ENCODE results near the gene KAT5.
"Not testable (repeated sequence)": the region's sequence is repeated elsewhere in the genome, so short reads cannot be mapped to it uniquely, and the experiment has no call there.

The KAT5 gene

GRCh38 chr11:65741185-65741584, 29.1 kb downstream of the KAT5 start:
- in situ Hi-C loops (cut with HindIII; ENCODE audit: low pct_ligation_motif_present, low sequenced_read_pairs): no loop called here
- no peak overlapping the region for H3K4me3 ChIP-seq (ENCODE audit: low read depth, low read length)
- no peak overlapping the region for H3K27ac ChIP-seq
- DNase-seq: no peak
- H3K36me3 ChIP-seq (replicated peaks): no peaks in the 10 kb centered on the region
- TF ChIP-seq CTCF (IDR thresholded peaks at IDR 0.05; ENCODE audit: low read depth, low read length, missing control alignments): no peak
- no peaks in the 10 kb centered on the region for H3K27me3 ChIP-seq (replicated peaks)

- H3K27ac ChIP-seq: no peak overlapping the region
- no peaks in the 10 kb centered on the region for H3K27me3 ChIP-seq (replicated peaks)
- DNase-seq: no peak
- no peak for TF ChIP-seq CTCF (IDR thresholded peaks at IDR 0.05; ENCODE audit: low read depth, low read length, missing control alignments)
- in situ Hi-C loops (cut with HindIII; ENCODE audit: low pct_ligation_motif_present, low sequenced_read_pairs): no loop called here
- H3K4me3 ChIP-seq (ENCODE audit: low read depth, low read length): no peak overlapping the region
- no peaks in the 10 kb centered on the region for H3K36me3 ChIP-seq (replicated peaks)
These were observed 30.3 kb downstream of the KAT5 start for GRCh38 chr11:65742353-65742752.

- Histone ChIP-seq H3K36me3 (replicated peaks) (no peaks in the 10 kb centered on the region), H3K4me3 (ENCODE audit: low read depth, low read length) (no peak overlapping the region), H3K27me3 (replicated peaks) (peaks cover 2% of the 10 kb centered on the region), H3K27ac (no peak overlapping the region)
- no peak for DNase-seq
- in situ Hi-C loops (cut with HindIII; ENCODE audit: low pct_ligation_motif_present, low sequenced_read_pairs): no loop called here
- TF ChIP-seq CTCF (IDR thresholded peaks at IDR 0.05; ENCODE audit: low read depth, low read length, missing control alignments): no peak
These were observed 31.6 kb downstream of the KAT5 start for GRCh38 chr11:65743681-65744025.

- Histone ChIP-seq H3K27me3 (replicated peaks) (peaks cover 2% of the 10 kb centered on the region), H3K27ac (no peak overlapping the region), H3K36me3 (replicated peaks) (no peaks in the 10 kb centered on the region), H3K4me3 (ENCODE audit: low read depth, low read length) (no peak overlapping the region)
- TF ChIP-seq CTCF (IDR thresholded peaks at IDR 0.05; ENCODE audit: low read depth, low read length, missing control alignments): peak; percentile 49
- in situ Hi-C loops (cut with HindIII; ENCODE audit: low pct_ligation_motif_present, low sequenced_read_pairs): no loop called here
- DNase-seq: no peak
These were observed 32.1 kb downstream of the KAT5 start for GRCh38 chr11:65744026-65744698.

DNA sequence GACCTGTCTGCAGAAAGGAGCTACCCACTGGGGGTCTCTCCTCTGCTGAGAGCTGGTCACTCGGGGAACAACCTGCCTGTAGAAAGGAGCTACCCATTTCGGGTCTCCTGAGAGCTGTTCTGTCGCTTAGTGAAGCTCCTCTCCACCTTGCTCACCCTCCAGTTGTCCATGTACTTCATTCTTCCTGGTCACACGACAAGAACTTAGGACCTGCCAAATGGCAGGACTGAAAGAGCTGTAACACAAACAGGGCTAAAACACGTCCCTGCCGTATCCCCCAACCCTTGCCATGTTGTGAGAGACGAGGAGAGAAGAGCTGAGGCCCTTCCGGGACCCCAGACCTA, 32.6 kb downstream of the KAT5 start:
- no peak overlapping the region for H3K4me3 ChIP-seq (ENCODE audit: low read depth, low read length)
- H3K27ac ChIP-seq: no peak overlapping the region
- H3K27me3 ChIP-seq (replicated peaks): peaks cover 3% of the 10 kb centered on the region
- TF ChIP-seq CTCF (IDR thresholded peaks at IDR 0.05; ENCODE audit: low read depth, low read length, missing control alignments): no peak
- in situ Hi-C loops (cut with HindIII; ENCODE audit: low pct_ligation_motif_present, low sequenced_read_pairs): no loop called here
- DNase-seq: no peak
- no peaks in the 10 kb centered on the region for H3K36me3 ChIP-seq (replicated peaks)

DNA sequence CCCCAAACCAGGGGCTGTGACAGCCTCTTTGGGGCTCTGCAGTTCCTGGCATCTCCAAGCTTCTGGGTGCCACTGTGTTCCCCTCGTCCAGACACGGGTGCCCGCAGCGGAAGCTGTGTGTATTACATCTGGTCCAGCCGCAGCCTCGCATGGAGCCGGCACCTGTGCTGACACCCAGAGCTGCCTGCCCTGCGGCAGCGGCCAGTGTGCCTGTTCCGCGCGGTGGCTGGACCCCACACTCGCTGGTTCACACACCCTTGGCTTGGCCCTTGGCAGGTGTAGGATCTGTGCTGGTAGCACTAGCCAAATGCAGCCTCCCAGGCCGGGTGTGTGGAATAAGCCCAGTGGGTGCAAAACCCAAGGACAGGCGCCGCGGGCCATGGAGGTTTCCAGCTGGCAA, 33.0 kb downstream of the KAT5 start:
- peaks cover 3% of the 10 kb centered on the region for H3K27me3 ChIP-seq (replicated peaks)
- TF ChIP-seq CTCF (IDR thresholded peaks at IDR 0.05; ENCODE audit: low read depth, low read length, missing control alignments): no peak
- no peaks in the 10 kb centered on the region for H3K36me3 ChIP-seq (replicated peaks)
- no peak for DNase-seq
- H3K4me3 ChIP-seq (ENCODE audit: low read depth, low read length): no peak overlapping the region
- in situ Hi-C loops (cut with HindIII; ENCODE audit: low pct_ligation_motif_present, low sequenced_read_pairs): no loop called here
- H3K27ac ChIP-seq: no peak overlapping the region

DNA sequence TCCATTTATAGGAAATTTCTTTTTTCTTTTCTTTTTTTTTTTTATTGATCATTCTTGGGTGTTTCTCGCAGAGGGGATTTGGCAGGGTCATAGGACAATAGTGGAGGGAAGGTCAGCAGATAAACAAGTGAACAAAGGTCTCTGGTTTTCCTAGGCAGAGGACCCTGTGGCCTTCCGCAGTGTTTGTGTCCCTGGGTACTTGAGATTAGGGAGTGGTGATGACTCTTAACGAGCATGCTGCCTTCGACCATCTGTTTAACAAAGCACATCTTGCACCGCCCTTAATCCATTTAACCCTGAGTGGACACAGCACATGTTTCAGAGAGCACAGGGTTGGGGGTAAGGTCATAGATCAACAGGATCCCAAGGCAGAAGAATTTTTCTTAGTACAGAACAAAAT, 50.1 kb downstream of the KAT5 start:
- DNase-seq; H3K27me3 ChIP-seq (replicated peaks); H3K27ac ChIP-seq; H3K36me3 ChIP-seq (replicated peaks); H3K4me3 ChIP-seq (ENCODE audit: low read depth, low read length); in situ Hi-C loops (cut with HindIII; ENCODE audit: low pct_ligation_motif_present, low sequenced_read_pairs): not testable (repeated sequence)

- H3K27me3 ChIP-seq (replicated peaks); H3K36me3 ChIP-seq (replicated peaks); H3K4me3 ChIP-seq (ENCODE audit: low read depth, low read length); DNase-seq; H3K27ac ChIP-seq; in situ Hi-C loops (cut with HindIII; ENCODE audit: low pct_ligation_motif_present, low sequenced_read_pairs): not testable (repeated sequence)
These were observed 50.8 kb downstream of the KAT5 start for GRCh38 chr11:65762816-65763215.

Measured in brain microvascular endothelial cell (primary cell).